K562 (cell line): ENCODE measurements around the gene SLC40A1. TPM values are rescaled to one million over a fixed set of nuclear protein-coding genes. Genes with fewer than 3 reads are reported as not detected.

ENCODE experiments used
- ATAC-seq: fragments of 200-7000 bp; cut with Tn5 transposase; 3 replicates; pipeline ENCODE4 v1.9.1; 2020; ENCODE audit warnings: moderate library complexity
- BruUV-seq: library from RNA; stranded (reverse); fragments of 400-500 nt; replicated peaks from 2 replicates; lab custom pipeline; 2021; lab: Mats Ljungman, UMichigan
- CTCF ChIA-PET: fragments of 300-600 bp; formaldehyde crosslinking; extraction: SDS; loops from one replicate; lab custom pipeline; 2021; ENCODE audit warnings: low intra/inter-chr PET ratio; lab: Yijun Ruan, JAX
- POLR2A ChIA-PET: fragments of 300-600, 350-650 bp; sonication (Branson Sonifier 250); formaldehyde crosslinking; extraction: SDS; loops from one replicate; lab custom pipeline; 2021; ENCODE audit warnings: antibody characterized with exemption, inconsistent platforms; lab: Yijun Ruan, JAX
- DNase-seq, 4 experiments: peaks; one replicate each; pipeline versions ENCODE4 v3.0.0 to v3.0.0-alpha.2; 2011 to 2018; ENCODE audit warnings: low spot score in 3 of 4, mixed read lengths in 3 of 4; ENCODE audit errors: extremely low read depth in 1 of 4
- FAIRE-seq: peaks from 2 replicates; lab custom pipeline; 2011; peaks lifted over from hg19 to GRCh38; lab: Jason Lieb, UNC
- H2AFZ ChIP-seq: 2 replicates; pipeline ENCODE4 v1.6.0; 2011; ENCODE audit warnings: low read depth, low read length, control low read depth, inconsistent platforms
- H3K27ac ChIP-seq: fragments of 200-600 bp; 3 replicates; pipeline ENCODE4 v1.8.0; 2011; ENCODE audit warnings: low read depth, mild to moderate bottlenecking, control low read depth, inconsistent platforms, low read length, moderate library complexity, mixed read lengths; ENCODE audit errors: extremely low read depth
- H3K27me3 ChIP-seq, 2 experiments: fragments of 300-600 bp in 1 of 2; 2 replicates in 1 of 2; 3 replicates in 1 of 2; pipeline versions ENCODE4 v1.6.0 to v1.8.0; 2011; ENCODE audit warnings: inconsistent platforms in 2 of 2, low read length in 2 of 2, mild to moderate bottlenecking in 1 of 2, mixed read lengths in 1 of 2, moderate library complexity in 1 of 2; ENCODE audit not compliant: control insufficient read depth in 2 of 2, insufficient read depth in 2 of 2
- H3K36me3 ChIP-seq: fragments of 300-600 bp; 3 replicates; pipeline ENCODE4 v1.8.0; 2011; ENCODE audit warnings: mild to moderate bottlenecking, low read length, inconsistent platforms; ENCODE audit not compliant: control insufficient read depth, insufficient read depth
- H3K4me1 ChIP-seq, 2 experiments: fragments of 200-600 bp in 1 of 2; replicated peaks in 1 of 2; 2 replicates in 1 of 2; 3 replicates in 1 of 2; pipeline versions ENCODE4 v1.5.1 to v1.8.0; 2011; ENCODE audit warnings: inconsistent platforms in 2 of 2, low read length in 2 of 2, mild to moderate bottlenecking in 1 of 2, mixed read lengths in 1 of 2, moderate library complexity in 1 of 2; ENCODE audit not compliant: control insufficient read depth in 2 of 2, insufficient read depth in 2 of 2
- H3K4me2 ChIP-seq: 2 replicates; pipeline ENCODE4 v1.6.1; 2011; ENCODE audit warnings: low read length, control low read depth, inconsistent platforms, mixed read lengths; ENCODE audit not compliant: insufficient read depth
- H3K4me3 ChIP-seq: fragments of 200-600 bp; sonication (generic), shearing (Covaris generic); 2 replicates; pipeline ENCODE4 v1.5.1; 2016; ENCODE audit warnings: control low read depth, inconsistent platforms
- H3K79me2 ChIP-seq: fragments of 200-600 bp; 3 replicates; pipeline ENCODE4 v1.8.0; 2011; ENCODE audit warnings: low read length, inconsistent platforms; ENCODE audit not compliant: control insufficient read depth, insufficient read depth
- H3K9ac ChIP-seq, 2 experiments: 2 replicates each; pipeline versions ENCODE4 v1.6.0 to v1.6.1; 2011; ENCODE audit warnings: low read depth in 2 of 2, low read length in 2 of 2, control low read depth in 1 of 2, inconsistent platforms in 1 of 2, mild to moderate bottlenecking in 1 of 2, mixed read lengths in 1 of 2; ENCODE audit not compliant: insufficient read depth in 1 of 2
- H3K9me1 ChIP-seq: one replicate; pipeline ENCODE4 v1.6.0; 2011; ENCODE audit warnings: inconsistent platforms, mild to moderate bottlenecking, low read length, moderate library complexity; ENCODE audit not compliant: control insufficient read depth, insufficient read depth
- H3K9me3 ChIP-seq: replicated peaks from 2 replicates; pipeline ENCODE4 v1.5.1; 2011; ENCODE audit warnings: low read depth, low read length, inconsistent platforms; ENCODE audit not compliant: control insufficient read depth, insufficient read depth
- H4K20me1 ChIP-seq: replicated peaks from 2 replicates; pipeline ENCODE4 v1.6.1; 2011; ENCODE audit warnings: low read length, inconsistent platforms, mixed read lengths; ENCODE audit not compliant: control insufficient read depth, insufficient read depth
- ARHGAP35 ChIP-seq: fragments of 450-650 bp; IDR thresholded peaks from 2 replicates; pipeline ENCODE4 v1.6.1; 2018; ENCODE audit not compliant: partially characterized antibody
- BDP1 ChIP-seq: IDR thresholded peaks from 3 replicates; pipeline ENCODE4 v1.6.1; 2011; ENCODE audit not compliant: insufficient read length, insufficient read depth
- CBFA2T3 ChIP-seq: fragments of 450-650 bp; IDR thresholded peaks from 2 replicates; pipeline ENCODE4 v1.6.1; 2017
- IRF2 ChIP-seq: sonication (generic); formaldehyde crosslinking; IDR thresholded peaks from 2 replicates; pipeline ENCODE4 v1.8.1; 2022; ENCODE audit warnings: mild to moderate bottlenecking, missing genetic modification reagents
- KLF16 ChIP-seq: IDR thresholded peaks from 2 replicates; pipeline ENCODE4 v1.6.1; 2016; ENCODE audit warnings: antibody characterized with exemption
- POLR3A ChIP-seq: IDR thresholded peaks from 2 replicates; pipeline ENCODE4 v1.6.1; 2011; ENCODE audit warnings: borderline replicate concordance, mild to moderate bottlenecking, moderate library complexity; ENCODE audit not compliant: insufficient read length, insufficient read depth; ENCODE audit errors: extremely low read depth
- SMARCB1 ChIP-seq: IDR thresholded peaks from 2 replicates; pipeline ENCODE4 v1.6.1; 2011; ENCODE audit warnings: improper control_type of control experiment, low read depth; ENCODE audit not compliant: insufficient read length
- XRCC5 ChIP-seq: fragments of 200-400 bp; formaldehyde crosslinking; IDR thresholded peaks from 2 replicates; pipeline ENCODE4 v1.6.1; 2017; ENCODE audit warnings: low read depth, mild to moderate bottlenecking, low read length
- ZBTB17 ChIP-seq: fragments of 450-650 bp; formaldehyde crosslinking; IDR thresholded peaks from 2 replicates; pipeline ENCODE4 v1.4.0; 2020; ENCODE audit warnings: mild to moderate bottlenecking
- ZNF217 ChIP-seq: sonication (generic); formaldehyde crosslinking; IDR thresholded peaks from 2 replicates; pipeline ENCODE4 v1.8.0; 2022; ENCODE audit warnings: mild to moderate bottlenecking, missing genetic modification reagents
- ZNF239 ChIP-seq: fragments of 250-450 bp; sonication (Bioruptor Pico); IDR thresholded peaks from 2 replicates; pipeline ENCODE4 v1.4.0; 2020; ENCODE audit warnings: mild to moderate bottlenecking
- ZZZ3 ChIP-seq: fragments of 450-650 bp; IDR thresholded peaks from 2 replicates; pipeline ENCODE4 v1.6.1; 2016; ENCODE audit warnings: antibody characterized with exemption, mild to moderate bottlenecking, moderate library complexity
- WGBS: fragments of 100-300 bp; shearing (Covaris generic); methylation state at CpG from one replicate; pipeline ENCODE4 v1.1.6; 2016; ENCODE audit warnings: low coverage, mixed read lengths; ENCODE audit not compliant: insufficient coverage; ENCODE audit errors: missing lambda C conversion rate; 5-methylcytosine and 5-hydroxymethylcytosine counted together
- in situ Hi-C: fragments of 300-500 bp; cut with MboI; formaldehyde crosslinking; loops from 4 replicates; pipeline ENCODE4 v1.15.0; 2018; ENCODE audit warnings: inconsistent platforms, mixed read lengths
- intact Hi-C: fragments of 100-400 bp; cut with micrococcal nuclease; formaldehyde crosslinking; loops from 2 replicates; pipeline ENCODE4 v1.14.2; 2022
- polyA plus RNA-seq, 8 experiments: library from polyadenylated mRNA; depleted of rRNA in 4 of 8; stranded (reverse) in 5 of 8; unstranded in 3 of 8; fragments of >200 nt; fragmentation: Nextera tagmentation in 2 of 8; fragmentation: Illumina TruSeq in 1 of 8; extraction: Ambion mirVana in 2 of 8; extraction: Trizol in 1 of 8; gene quantifications; 2 replicates each; pipeline versions ENCODE4 v1.2.1 to v1.2.3, GENCODE V29; 2011 to 2014; ENCODE audit warnings: inconsistent platforms in 1 of 8, missing spikeins in 1 of 8
- total RNA-seq, 7 experiments: library from RNA; depleted of rRNA in 6 of 7; stranded (reverse); fragments of >200 nt in 6 of 7; fragmentation: Illumina TruSeq in 2 of 7; extraction: Trizol in 2 of 7; gene quantifications; 2 replicates each; pipeline versions ENCODE4 v1.2.1 to v1.2.3, GENCODE V29; 2011 to 2021; ENCODE audit warnings: low replicate concordance in 1 of 7
- TF ChIP-seq, protein P1 (sequence below): sonication (generic); formaldehyde crosslinking; IDR thresholded peaks from 2 replicates; pipeline ENCODE4 v1.8.0; 2023; ENCODE audit warnings: mild to moderate bottlenecking, missing genetic modification reagents
- TF ChIP-seq, protein P2 (sequence below): fragments of 250-450 bp; sonication (Bioruptor Pico); IDR thresholded peaks from 2 replicates; pipeline ENCODE4 v1.4.0; 2020; ENCODE audit warnings: borderline replicate concordance
- TF ChIP-seq, protein P3 (sequence below): fragments of 250-450 bp; sonication (Bioruptor Pico); IDR thresholded peaks from 2 replicates; pipeline ENCODE4 v1.8.0; 2022; ENCODE audit warnings: moderate library complexity, mild to moderate bottlenecking, inconsistent platforms
- TF ChIP-seq, protein P4 (sequence below), 2 experiments: fragments of 450-650 bp in 1 of 2; sonication (generic) in 1 of 2; formaldehyde crosslinking; conservative IDR thresholded peaks; 2 replicates each; pipeline versions ENCODE4 v1.4.0 to v1.8.1; 2020 to 2022; ENCODE audit warnings: mild to moderate bottlenecking in 1 of 2, missing genetic modification reagents in 1 of 2

Gene SLC40A1
- total and polyA plus RNA-seq, 9 of the 15 experiments (the other 6 are each of a cell fraction or from before 2014, with no cell fraction given): 42.2 to 95.9 (median 54.9) TPM

DNA sequence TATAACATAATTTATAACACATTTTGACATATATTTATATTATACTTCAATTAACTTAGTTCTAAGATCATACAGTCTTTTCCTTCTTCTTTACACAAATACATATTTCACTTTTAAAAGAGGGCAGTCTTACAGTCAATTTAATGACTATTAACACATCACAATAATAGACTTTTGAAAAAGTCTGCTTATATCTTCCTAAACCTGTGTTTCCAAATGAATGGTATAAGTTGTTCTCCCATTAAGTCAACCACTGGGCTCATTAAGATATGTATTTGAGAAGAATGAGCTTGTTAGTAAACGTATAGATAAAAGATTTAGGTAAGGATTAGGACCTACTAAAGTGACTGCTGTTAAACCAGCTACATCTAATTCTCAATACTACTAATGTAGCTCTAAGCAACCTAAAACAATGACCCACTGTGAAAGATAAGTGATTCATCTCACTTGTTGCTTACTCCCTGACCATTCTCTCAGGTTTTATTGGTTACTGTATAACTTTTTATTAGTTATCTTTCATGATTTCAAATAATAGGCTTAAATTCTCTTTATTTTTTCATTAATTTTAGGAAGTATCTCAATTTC is 27.0 kb downstream of the SLC40A1 start:
- H3K9ac ChIP-seq: no peak overlapping the region
- no peaks in the 10 kb centered on the region for H3K9me3 ChIP-seq
- no peak overlapping the region for H3K4me3 ChIP-seq
- no peak overlapping the region for H2AFZ ChIP-seq
- no peaks in the 10 kb centered on the region for H3K79me2 ChIP-seq
- no TSS peak for BruUV-seq
- no peak for ATAC-seq
- no peaks in the 10 kb centered on the region for H3K27me3 ChIP-seq
- POLR2A ChIA-PET: no interaction called here
- in situ Hi-C loops (no loop called here), intact Hi-C loops (loop anchor here (5.0 kb wide), 1 partner anchor 46 kb away; no protein-coding TSS in a partner anchor)
- no peak overlapping the region for H3K4me2 ChIP-seq
- DNase-seq: no peak
- peaks cover 0 to 17% of the 10 kb centered on the region in 2 experiments; a peak in 4 of 5 replicates for H3K4me1 ChIP-seq
- FAIRE-seq: no peak
- H4K20me1 ChIP-seq: no peaks in the 10 kb centered on the region
- WGBS: 8% methylated on average over 1 of the region's 1 CpG
- H3K27ac ChIP-seq: no peak overlapping the region
- no peaks in the 10 kb centered on the region for H3K9me1 ChIP-seq
- CTCF ChIA-PET: no interaction called here
- H3K36me3 ChIP-seq: no peaks in the 10 kb centered on the region
- TF ChIP-seq ZNF239 (CRISPR knock-in tag) (no peak), POLR3A (no peak), KLF16 (no peak), IRF2 (CRISPR knock-in tag) (no peak), XRCC5 (no peak), SMARCB1 (no peak), ARHGAP35 (no peak), ZBTB17 (CRISPR knock-in tag) (no peak), CBFA2T3 (no peak), ZZZ3 (no peak), BDP1 (no peak), ZNF217 (CRISPR knock-in tag) (no peak)
- TF ChIP-seq, protein P1, sequence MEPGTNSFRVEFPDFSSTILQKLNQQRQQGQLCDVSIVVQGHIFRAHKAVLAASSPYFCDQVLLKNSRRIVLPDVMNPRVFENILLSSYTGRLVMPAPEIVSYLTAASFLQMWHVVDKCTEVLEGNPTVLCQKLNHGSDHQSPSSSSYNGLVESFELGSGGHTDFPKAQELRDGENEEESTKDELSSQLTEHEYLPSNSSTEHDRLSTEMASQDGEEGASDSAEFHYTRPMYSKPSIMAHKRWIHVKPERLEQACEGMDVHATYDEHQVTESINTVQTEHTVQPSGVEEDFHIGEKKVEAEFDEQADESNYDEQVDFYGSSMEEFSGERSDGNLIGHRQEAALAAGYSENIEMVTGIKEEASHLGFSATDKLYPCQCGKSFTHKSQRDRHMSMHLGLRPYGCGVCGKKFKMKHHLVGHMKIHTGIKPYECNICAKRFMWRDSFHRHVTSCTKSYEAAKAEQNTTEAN (CRISPR knock-in tag): no peak
- TF ChIP-seq, protein P2, sequence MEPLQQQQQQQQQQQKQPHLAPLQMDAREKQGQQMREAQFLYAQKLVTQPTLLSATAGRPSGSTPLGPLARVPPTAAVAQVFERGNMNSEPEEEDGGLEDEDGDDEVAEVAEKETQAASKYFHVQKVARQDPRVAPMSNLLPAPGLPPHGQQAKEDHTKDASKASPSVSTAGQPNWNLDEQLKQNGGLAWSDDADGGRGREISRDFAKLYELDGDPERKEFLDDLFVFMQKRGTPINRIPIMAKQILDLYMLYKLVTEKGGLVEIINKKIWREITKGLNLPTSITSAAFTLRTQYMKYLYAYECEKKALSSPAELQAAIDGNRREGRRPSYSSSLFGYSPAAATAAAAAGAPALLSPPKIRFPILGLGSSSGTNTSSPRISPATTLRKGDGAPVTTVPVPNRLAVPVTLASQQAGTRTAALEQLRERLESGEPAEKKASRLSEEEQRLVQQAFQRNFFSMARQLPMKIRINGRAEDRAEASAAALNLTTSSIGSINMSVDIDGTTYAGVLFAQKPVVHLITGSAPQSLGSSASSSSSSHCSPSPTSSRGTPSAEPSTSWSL (CRISPR knock-in tag): no peak
- TF ChIP-seq, protein P3, sequence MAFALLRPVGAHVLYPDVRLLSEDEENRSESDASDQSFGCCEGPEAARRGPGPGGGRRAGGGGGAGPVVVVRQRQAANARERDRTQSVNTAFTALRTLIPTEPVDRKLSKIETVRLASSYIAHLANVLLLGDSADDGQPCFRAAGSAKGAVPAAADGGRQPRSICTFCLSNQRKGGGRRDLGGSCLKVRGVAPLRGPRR (CRISPR knock-in tag): no peak
- TF ChIP-seq, protein P4, sequence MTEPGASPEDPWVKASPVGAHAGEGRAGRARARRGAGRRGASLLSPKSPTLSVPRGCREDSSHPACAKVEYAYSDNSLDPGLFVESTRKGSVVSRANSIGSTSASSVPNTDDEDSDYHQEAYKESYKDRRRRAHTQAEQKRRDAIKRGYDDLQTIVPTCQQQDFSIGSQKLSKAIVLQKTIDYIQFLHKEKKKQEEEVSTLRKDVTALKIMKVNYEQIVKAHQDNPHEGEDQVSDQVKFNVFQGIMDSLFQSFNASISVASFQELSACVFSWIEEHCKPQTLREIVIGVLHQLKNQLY (CRISPR knock-in tag; conservative IDR thresholded peaks at IDR 0.05): no peak
